ENCODE measurements around the gene ROBO4. TPM values are rescaled to one million over a fixed set of nuclear protein-coding genes. Genes with fewer than 3 reads are reported as not detected.

Gene ROBO4
- total and polyA plus RNA-seq, 4 donors: 6.5 to 23.6 (median 18.5) TPM

- Histone ChIP-seq H3K4me1 (ENCODE audit: control insufficient read depth, insufficient read depth, low read length) (peaks cover 35% of the 10 kb centered on the region), H3K27ac (ENCODE audit: low read depth, low read length) (no peak overlapping the region), H3K36me3 (ENCODE audit: control insufficient read depth, insufficient read depth, low read length) (no peaks in the 10 kb centered on the region), H3K4me3 (ENCODE audit: low read depth, low read length) (no peak overlapping the region), H3K27me3 (ENCODE audit: control insufficient read depth, insufficient read depth, low read length) (no peaks in the 10 kb centered on the region), H3K9me3 (ENCODE audit: control insufficient read depth, insufficient read depth, low read length) (no peaks in the 10 kb centered on the region)
- DNase-seq (ENCODE audit: low read depth in 4 of 6, low spot score in 6 of 6): no peak
- 83% methylated on average over 8 of the region's 9 CpGs for WGBS (ENCODE audit: insufficient coverage)
Measured at GRCh38 chr11:124892750-124893454, 4.8 kb downstream of the ROBO4 start.

- no peak for DNase-seq (ENCODE audit: low read depth in 4 of 6, low spot score in 6 of 6)
- Histone ChIP-seq H3K9me3 (ENCODE audit: control insufficient read depth, insufficient read depth, low read length) (no peaks in the 10 kb centered on the region), H3K36me3 (ENCODE audit: control insufficient read depth, insufficient read depth, low read length) (no peaks in the 10 kb centered on the region), H3K27ac (ENCODE audit: low read depth, low read length) (no peak overlapping the region), H3K27me3 (ENCODE audit: control insufficient read depth, insufficient read depth, low read length) (no peaks in the 10 kb centered on the region), H3K4me1 (ENCODE audit: control insufficient read depth, insufficient read depth, low read length) (peaks cover 28% of the 10 kb centered on the region), H3K4me3 (ENCODE audit: low read depth, low read length) (no peak overlapping the region)
- 90% methylated on average over 2 of the region's 2 CpGs for WGBS (ENCODE audit: insufficient coverage)
Measured at GRCh38 chr11:124892146-124892545, 5.5 kb downstream of the ROBO4 start.

GRCh38 chr11:124891373-124891861, 6.2 kb downstream of the ROBO4 start:
- DNase-seq (ENCODE audit: low read depth in 4 of 6, low spot score in 6 of 6): no peak
- Histone ChIP-seq H3K4me1 (ENCODE audit: control insufficient read depth, insufficient read depth, low read length) (peaks cover 23% of the 10 kb centered on the region), H3K9me3 (ENCODE audit: control insufficient read depth, insufficient read depth, low read length) (no peaks in the 10 kb centered on the region), H3K27ac (ENCODE audit: low read depth, low read length) (no peak overlapping the region), H3K36me3 (ENCODE audit: control insufficient read depth, insufficient read depth, low read length) (no peaks in the 10 kb centered on the region), H3K27me3 (ENCODE audit: control insufficient read depth, insufficient read depth, low read length) (no peaks in the 10 kb centered on the region), H3K4me3 (ENCODE audit: low read depth, low read length) (no peak overlapping the region)
- 46% methylated on average over 9 of the region's 12 CpGs for WGBS (ENCODE audit: insufficient coverage)

- 64% methylated on average over 6 of the region's 9 CpGs for WGBS (ENCODE audit: insufficient coverage)
- H3K27me3 ChIP-seq (ENCODE audit: control insufficient read depth, insufficient read depth, low read length): no peaks in the 10 kb centered on the region
- no peaks in the 10 kb centered on the region for H3K9me3 ChIP-seq (ENCODE audit: control insufficient read depth, insufficient read depth, low read length)
- no peak overlapping the region for H3K4me3 ChIP-seq (ENCODE audit: low read depth, low read length)
- H3K4me1 ChIP-seq (ENCODE audit: control insufficient read depth, insufficient read depth, low read length): peaks cover 23% of the 10 kb centered on the region
- H3K27ac ChIP-seq (ENCODE audit: low read depth, low read length): no peak overlapping the region
- no peaks in the 10 kb centered on the region for H3K36me3 ChIP-seq (ENCODE audit: control insufficient read depth, insufficient read depth, low read length)
- no peak for DNase-seq (ENCODE audit: low read depth in 4 of 6, low spot score in 6 of 6)
Measured at GRCh38 chr11:124890683-124891372, 6.8 kb downstream of the ROBO4 start.

GRCh38 chr11:124890151-124890550, 7.5 kb downstream of the ROBO4 start:
- Histone ChIP-seq H3K36me3 (ENCODE audit: control insufficient read depth, insufficient read depth, low read length) (no peaks in the 10 kb centered on the region), H3K9me3 (ENCODE audit: control insufficient read depth, insufficient read depth, low read length) (no peaks in the 10 kb centered on the region), H3K27ac (ENCODE audit: low read depth, low read length) (no peak overlapping the region), H3K4me1 (ENCODE audit: control insufficient read depth, insufficient read depth, low read length) (peaks cover 19% of the 10 kb centered on the region), H3K27me3 (ENCODE audit: control insufficient read depth, insufficient read depth, low read length) (no peaks in the 10 kb centered on the region), H3K4me3 (ENCODE audit: low read depth, low read length) (no peak overlapping the region)
- DNase-seq (ENCODE audit: low read depth in 4 of 6, low spot score in 6 of 6): no peak
- WGBS (ENCODE audit: insufficient coverage): no CpG with 5 or more reads among the region's 2 CpGs

- 75% methylated on average over 1 of the region's 2 CpGs for WGBS (ENCODE audit: insufficient coverage)
- H3K36me3 ChIP-seq (ENCODE audit: control insufficient read depth, insufficient read depth, low read length): no peaks in the 10 kb centered on the region
- H3K4me3 ChIP-seq (ENCODE audit: low read depth, low read length): no peak overlapping the region
- no peaks in the 10 kb centered on the region for H3K9me3 ChIP-seq (ENCODE audit: control insufficient read depth, insufficient read depth, low read length)
- H3K27me3 ChIP-seq (ENCODE audit: control insufficient read depth, insufficient read depth, low read length): no peaks in the 10 kb centered on the region
- H3K4me1 ChIP-seq (ENCODE audit: control insufficient read depth, insufficient read depth, low read length): peaks cover 19% of the 10 kb centered on the region
- DNase-seq (ENCODE audit: low read depth in 4 of 6, low spot score in 6 of 6): no peak
- no peak overlapping the region for H3K27ac ChIP-seq (ENCODE audit: low read depth, low read length)
Measured at GRCh38 chr11:124889191-124890091, 8.2 kb downstream of the ROBO4 start.

GRCh38 chr11:124887667-124888013, 10.0 kb downstream of the ROBO4 start:
- Histone ChIP-seq H3K9me3 (ENCODE audit: control insufficient read depth, insufficient read depth, low read length) (no peaks in the 10 kb centered on the region), H3K4me3 (ENCODE audit: low read depth, low read length) (no peak overlapping the region), H3K4me1 (ENCODE audit: control insufficient read depth, insufficient read depth, low read length) (peaks cover 12% of the 10 kb centered on the region), H3K27me3 (ENCODE audit: control insufficient read depth, insufficient read depth, low read length) (no peaks in the 10 kb centered on the region), H3K27ac (ENCODE audit: low read depth, low read length) (no peak overlapping the region), H3K36me3 (ENCODE audit: control insufficient read depth, insufficient read depth, low read length) (no peaks in the 10 kb centered on the region)
- no peak for DNase-seq (ENCODE audit: low read depth in 4 of 6, low spot score in 6 of 6)
- no CpG with 5 or more reads among the region's 3 CpGs for WGBS (ENCODE audit: insufficient coverage)

GRCh38 chr11:124886978-124887666, 10.5 kb downstream of the ROBO4 start:
- H3K36me3 ChIP-seq (ENCODE audit: control insufficient read depth, insufficient read depth, low read length): no peaks in the 10 kb centered on the region
- H3K4me1 ChIP-seq (ENCODE audit: control insufficient read depth, insufficient read depth, low read length): peaks cover 12% of the 10 kb centered on the region
- WGBS (ENCODE audit: insufficient coverage): 83% methylated on average over 6 of the region's 12 CpGs
- no peaks in the 10 kb centered on the region for H3K27me3 ChIP-seq (ENCODE audit: control insufficient read depth, insufficient read depth, low read length)
- H3K4me3 ChIP-seq (ENCODE audit: low read depth, low read length): no peak overlapping the region
- DNase-seq (ENCODE audit: low read depth in 4 of 6, low spot score in 6 of 6): no peak
- H3K9me3 ChIP-seq (ENCODE audit: control insufficient read depth, insufficient read depth, low read length): no peaks in the 10 kb centered on the region
- H3K27ac ChIP-seq (ENCODE audit: low read depth, low read length): no peak overlapping the region

- H3K36me3 ChIP-seq (ENCODE audit: control insufficient read depth, insufficient read depth, low read length): no peaks in the 10 kb centered on the region
- no peak for DNase-seq (ENCODE audit: low read depth in 4 of 6, low spot score in 6 of 6)
- WGBS (ENCODE audit: insufficient coverage): 98% methylated on average over 7 of the region's 11 CpGs
- peaks cover 10% of the 10 kb centered on the region for H3K4me1 ChIP-seq (ENCODE audit: control insufficient read depth, insufficient read depth, low read length)
- H3K9me3 ChIP-seq (ENCODE audit: control insufficient read depth, insufficient read depth, low read length): no peaks in the 10 kb centered on the region
- no peak overlapping the region for H3K4me3 ChIP-seq (ENCODE audit: low read depth, low read length)
- no peak overlapping the region for H3K27ac ChIP-seq (ENCODE audit: low read depth, low read length)
- no peaks in the 10 kb centered on the region for H3K27me3 ChIP-seq (ENCODE audit: control insufficient read depth, insufficient read depth, low read length)
Measured at GRCh38 chr11:124886476-124886875, 11.2 kb downstream of the ROBO4 start.

All from spinal cord (tissue), 10 donors.